ENCODE measurements around the gene MATR3.

DNA sequence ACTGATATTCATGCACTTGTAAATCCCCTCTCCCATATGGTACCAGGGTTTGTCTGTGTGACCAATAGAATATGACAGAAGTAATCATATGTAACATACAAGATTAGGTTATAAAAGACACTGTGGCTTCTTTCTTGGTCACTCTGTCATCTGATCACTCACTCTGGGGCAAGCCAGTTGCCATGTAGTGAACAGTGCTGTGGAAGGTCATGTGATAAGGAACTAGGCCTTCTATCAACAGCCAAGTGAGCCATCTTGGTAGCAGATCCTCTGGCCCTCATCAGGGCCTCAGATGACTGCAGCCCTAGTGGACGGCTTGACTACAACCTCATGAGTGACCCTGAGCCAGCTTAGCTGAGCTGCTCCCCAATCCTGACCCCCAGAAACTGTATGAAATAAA lies 30.0 kb upstream of the MATR3 start:
- TF ChIP-seq, protein P1, sequence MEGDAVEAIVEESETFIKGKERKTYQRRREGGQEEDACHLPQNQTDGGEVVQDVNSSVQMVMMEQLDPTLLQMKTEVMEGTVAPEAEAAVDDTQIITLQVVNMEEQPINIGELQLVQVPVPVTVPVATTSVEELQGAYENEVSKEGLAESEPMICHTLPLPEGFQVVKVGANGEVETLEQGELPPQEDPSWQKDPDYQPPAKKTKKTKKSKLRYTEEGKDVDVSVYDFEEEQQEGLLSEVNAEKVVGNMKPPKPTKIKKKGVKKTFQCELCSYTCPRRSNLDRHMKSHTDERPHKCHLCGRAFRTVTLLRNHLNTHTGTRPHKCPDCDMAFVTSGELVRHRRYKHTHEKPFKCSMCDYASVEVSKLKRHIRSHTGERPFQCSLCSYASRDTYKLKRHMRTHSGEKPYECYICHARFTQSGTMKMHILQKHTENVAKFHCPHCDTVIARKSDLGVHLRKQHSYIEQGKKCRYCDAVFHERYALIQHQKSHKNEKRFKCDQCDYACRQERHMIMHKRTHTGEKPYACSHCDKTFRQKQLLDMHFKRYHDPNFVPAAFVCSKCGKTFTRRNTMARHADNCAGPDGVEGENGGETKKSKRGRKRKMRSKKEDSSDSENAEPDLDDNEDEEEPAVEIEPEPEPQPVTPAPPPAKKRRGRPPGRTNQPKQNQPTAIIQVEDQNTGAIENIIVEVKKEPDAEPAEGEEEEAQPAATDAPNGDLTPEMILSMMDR (optimal IDR thresholded peaks at IDR 0.05 in 1 of 3, IDR thresholded peaks at IDR 0.05 in 1 of 3, conservative IDR thresholded peaks at IDR 0.05 in 1 of 3; ENCODE audit: extremely low read depth in 1 of 3, insufficient read depth in 2 of 3, low read length in 3 of 3), result no peak
- TF ChIP-seq EZH2 (IDR thresholded peaks at IDR 0.05; ENCODE audit: low read length), result no peak
